Ishikawa (cell line): ENCODE data around the gene ACSL1.

ENCODE experiments used
- CREB1 ChIP-seq: IDR thresholded peaks from 2 replicates; pipeline ENCODE4 v1.6.1; 2012; ENCODE audit warnings: low read depth
- EP300 ChIP-seq: IDR thresholded peaks from 2 replicates; pipeline ENCODE4 v1.6.1; 2012; ENCODE audit warnings: borderline replicate concordance
- MAX ChIP-seq: IDR thresholded peaks from 2 replicates; pipeline ENCODE4 v1.6.1; 2012
- NFIC ChIP-seq: IDR thresholded peaks from 2 replicates; pipeline ENCODE4 v1.6.1; 2012
- TAF1 ChIP-seq: IDR thresholded peaks from 2 replicates; pipeline ENCODE4 v1.6.1; 2012; ENCODE audit warnings: low read depth, mild to moderate bottlenecking
- USF1 ChIP-seq: IDR thresholded peaks from 2 replicates; pipeline ENCODE4 v1.6.1; 2012

GRCh38 chr4:184808713-184809050, 17.1 kb downstream of the ACSL1 start:
- TF ChIP-seq USF1 (no peak), CREB1 (no peak), NFIC (no peak), TAF1 (no peak), MAX (no peak), EP300 (no peak)
